ENCODE measurements around the gene CWF19L1.

CWF19L1 gene

GRCh38 chr10:100194711-100195110 lies 72.7 kb downstream of the CWF19L1 start:
- Histone ChIP-seq H3K36me3 (ENCODE audit: control insufficient read depth, insufficient read depth, low read length) (peaks cover 11% of the 10 kb centered on the region), H3K27me3 (replicated peaks; ENCODE audit: control insufficient read depth, insufficient read depth, low read length) (no peaks in the 10 kb centered on the region), H3K4me3 (replicated peaks; ENCODE audit: low read depth, low read length) (no peak overlapping the region)
- no peak for DNase-seq (ENCODE audit: extremely low read depth, insufficient read length)
- no peak for TF ChIP-seq CTCF (IDR thresholded peaks at IDR 0.05; ENCODE audit: insufficient read depth, low read length, poor library complexity, severe bottlenecking)

- no peak for DNase-seq (ENCODE audit: extremely low read depth, insufficient read length)
- TF ChIP-seq CTCF (IDR thresholded peaks at IDR 0.05; ENCODE audit: insufficient read depth, low read length, poor library complexity, severe bottlenecking) = no peak
- Histone ChIP-seq H3K27me3 (replicated peaks; ENCODE audit: control insufficient read depth, insufficient read depth, low read length) (no peaks in the 10 kb centered on the region), H3K36me3 (ENCODE audit: control insufficient read depth, insufficient read depth, low read length) (peaks cover 9% of the 10 kb centered on the region), H3K4me3 (replicated peaks; ENCODE audit: low read depth, low read length) (no peak overlapping the region)
These were observed 75.1 kb downstream of the CWF19L1 start for GRCh38 chr10:100192350-100192749.

- TF ChIP-seq CTCF (IDR thresholded peaks at IDR 0.05; ENCODE audit: insufficient read depth, low read length, poor library complexity, severe bottlenecking) = no peak
- DNase-seq (ENCODE audit: extremely low read depth, insufficient read length) = peak; percentile 30
- Histone ChIP-seq H3K27me3 (replicated peaks; ENCODE audit: control insufficient read depth, insufficient read depth, low read length) (no peaks in the 10 kb centered on the region), H3K4me3 (replicated peaks; ENCODE audit: low read depth, low read length) (peak overlapping the region; percentile 93), H3K36me3 (ENCODE audit: control insufficient read depth, insufficient read depth, low read length) (peaks cover 6% of the 10 kb centered on the region)
These were observed 80.9 kb downstream of the CWF19L1 start for GRCh38 chr10:100186253-100187212.

- H3K36me3 ChIP-seq (ENCODE audit: control insufficient read depth, insufficient read depth, low read length) = peaks cover 2% of the 10 kb centered on the region; the same call in 1 of the 2 replicates
- peak; percentile 95 for DNase-seq (ENCODE audit: extremely low read depth, insufficient read length)
These were observed 81.8 kb downstream of the CWF19L1 start, which contains the start of gene ERLIN1 for GRCh38 chr10:100185364-100186252. ERLIN1 (minus strand) TSS chr10:100186029; CDS start chr10:100185626, 403 bp downstream.

More at GRCh38 chr10:100185364-100186252, 81.8 kb downstream of the CWF19L1 start, which contains the start of gene ERLIN1:
- H3K4me3 ChIP-seq (replicated peaks; ENCODE audit: low read depth, low read length) = peak within 1 kb of the TSS; percentile 93
- no peaks in the 10 kb centered on the region for H3K27me3 ChIP-seq (replicated peaks; ENCODE audit: control insufficient read depth, insufficient read depth, low read length)
- no peak for TF ChIP-seq CTCF (IDR thresholded peaks at IDR 0.05; ENCODE audit: insufficient read depth, low read length, poor library complexity, severe bottlenecking)

All from GM06990 (cell line).